ENCODE results near the gene SYS1.

Gene SYS1

GRCh38 chr20:45366631-45367030 is 3.7 kb downstream of the SYS1 start:
- TF ChIP-seq EZH2phosphoT487 (IDR thresholded peaks at IDR 0.05; ENCODE audit: borderline replicate concordance, low read length) (no peak), CTCF (IDR thresholded peaks at IDR 0.05; ENCODE audit: low read depth, low read length, poor library complexity, severe bottlenecking) (no peak)
- H3K4me1 ChIP-seq (ENCODE audit: control insufficient read depth, low read length): peaks cover 67% of the 10 kb centered on the region
- H3K4me3 ChIP-seq (ENCODE audit: low read length): no peak overlapping the region
- peaks cover 38% of the 10 kb centered on the region for H3K79me2 ChIP-seq (ENCODE audit: control insufficient read depth, low read length)
- no peak overlapping the region for H3K27ac ChIP-seq (ENCODE audit: low read depth, low read length)
- no peaks in the 10 kb centered on the region for H3K27me3 ChIP-seq (ENCODE audit: control insufficient read depth, low read length)
- H3K9me2 ChIP-seq (replicated peaks; ENCODE audit: control insufficient read depth, low read length): no peaks in the 10 kb centered on the region
- no peaks in the 10 kb centered on the region for H3K9me3 ChIP-seq (ENCODE audit: control insufficient read depth, insufficient read depth, low read length)
- peaks cover 26% of the 10 kb centered on the region for H3F3A ChIP-seq (ENCODE audit: control insufficient read depth, insufficient read depth)
- peaks cover 43% of the 10 kb centered on the region for H3K36me3 ChIP-seq (ENCODE audit: control insufficient read depth, low read length)
- peaks cover 19% of the 10 kb centered on the region for H4K20me1 ChIP-seq (ENCODE audit: control insufficient read depth, insufficient read depth, low read depth, low read length)
- no peak overlapping the region; the same call in 1 of the 2 replicates for H3K4me2 ChIP-seq (ENCODE audit: low read length)

- TF ChIP-seq CTCF (IDR thresholded peaks at IDR 0.05; ENCODE audit: low read depth, low read length, poor library complexity, severe bottlenecking) (no peak), EZH2phosphoT487 (IDR thresholded peaks at IDR 0.05; ENCODE audit: borderline replicate concordance, low read length) (no peak)
- H4K20me1 ChIP-seq (ENCODE audit: control insufficient read depth, insufficient read depth, low read depth, low read length): peaks cover 19% of the 10 kb centered on the region
These were observed 4.2 kb downstream of the SYS1 start for GRCh38 chr20:45367126-45367525.

GRCh38 chr20:45368221-45368980 is 5.4 kb downstream of the SYS1 start:
- Histone ChIP-seq H3K4me3 (ENCODE audit: low read length) (peak overlapping the region; percentile 68), H3K4me1 (ENCODE audit: control insufficient read depth, low read length) (peaks cover 65% of the 10 kb centered on the region), H3F3A (ENCODE audit: control insufficient read depth, insufficient read depth) (peaks cover 27% of the 10 kb centered on the region), H3K9me3 (ENCODE audit: control insufficient read depth, insufficient read depth, low read length) (no peaks in the 10 kb centered on the region), H3K36me3 (ENCODE audit: control insufficient read depth, low read length) (peaks cover 43% of the 10 kb centered on the region), H3K27ac (ENCODE audit: low read depth, low read length) (peak overlapping the region; percentile 80), H3K79me2 (ENCODE audit: control insufficient read depth, low read length) (peaks cover 36% of the 10 kb centered on the region), H3K27me3 (ENCODE audit: control insufficient read depth, low read length) (no peaks in the 10 kb centered on the region), H3K4me2 (ENCODE audit: low read length) (peak overlapping the region; percentile 94), H3K9me2 (replicated peaks; ENCODE audit: control insufficient read depth, low read length) (no peaks in the 10 kb centered on the region), H4K20me1 (ENCODE audit: control insufficient read depth, insufficient read depth, low read depth, low read length) (peaks cover 19% of the 10 kb centered on the region)
- no peak for TF ChIP-seq CTCF (IDR thresholded peaks at IDR 0.05; ENCODE audit: low read depth, low read length, poor library complexity, severe bottlenecking)
- TF ChIP-seq EZH2phosphoT487 (IDR thresholded peaks at IDR 0.05; ENCODE audit: borderline replicate concordance, low read length): no peak

More at GRCh38 chr20:45367126-45367525, 4.2 kb downstream of the SYS1 start:
- Histone ChIP-seq H3K36me3 (ENCODE audit: control insufficient read depth, low read length) (peaks cover 43% of the 10 kb centered on the region), H3K4me2 (ENCODE audit: low read length) (peak overlapping the region; percentile 94), H3K9me3 (ENCODE audit: control insufficient read depth, insufficient read depth, low read length) (no peaks in the 10 kb centered on the region), H3K4me3 (ENCODE audit: low read length) (peak overlapping the region; percentile 62), H3K27me3 (ENCODE audit: control insufficient read depth, low read length) (no peaks in the 10 kb centered on the region), H3K9me2 (replicated peaks; ENCODE audit: control insufficient read depth, low read length) (no peaks in the 10 kb centered on the region), H3K79me2 (ENCODE audit: control insufficient read depth, low read length) (peaks cover 38% of the 10 kb centered on the region), H3K27ac (ENCODE audit: low read depth, low read length) (peak overlapping the region; percentile 80), H3K4me1 (ENCODE audit: control insufficient read depth, low read length) (peaks cover 63% of the 10 kb centered on the region), H3F3A (ENCODE audit: control insufficient read depth, insufficient read depth) (peaks cover 27% of the 10 kb centered on the region)
